Vagina (tissue), 2 donors: ENCODE results near the gene PRLHR. TPM values are rescaled to one million over a fixed set of nuclear protein-coding genes. Genes with fewer than 3 reads are reported as not detected.

Source experiments
- DNase-seq, 2 donors: peaks; one replicate each; pipeline ENCODE4 v3.0.0-alpha.2; 2017; ENCODE audit errors: extremely low spot score in 2 of 2
- H3K27ac ChIP-seq: fragments of 200-600 bp; sonication (generic); one replicate; pipeline ENCODE4 v1.5.1; 2019
- H3K27me3 ChIP-seq: fragments of 200-600 bp; sonication (generic); one replicate; pipeline ENCODE4 v1.5.1; 2019
- H3K36me3 ChIP-seq, 2 donors: fragments of 200-600 bp; sonication (generic); one replicate each; pipeline ENCODE4 v1.5.1; 2017 to 2019
- H3K4me1 ChIP-seq: fragments of 200-600 bp; sonication (generic); one replicate; pipeline ENCODE4 v1.5.1; 2019
- H3K4me3 ChIP-seq, 2 donors: fragments of 200-600 bp; sonication (generic); 1 replicate in 1 of 2; 2 replicates in 1 of 2; pipeline ENCODE4 v1.5.1; 2016 to 2019
- H3K9me3 ChIP-seq: fragments of 200-600 bp; sonication (generic); one replicate; pipeline ENCODE4 v1.5.1; 2019
- CTCF ChIP-seq, 3 experiments: fragments of 450-650 bp in 2 of 3; fragments of 200-600 bp in 1 of 3; sonication (generic) in 1 of 3; IDR thresholded peaks; one replicate each; pipeline ENCODE4 v1.5.1; 2017 to 2019; ENCODE audit warnings: antibody characterized with exemption in 3 of 3, mild to moderate bottlenecking in 2 of 3, moderate library complexity in 2 of 3
- POLR2A ChIP-seq, 2 donors: fragments of 450-650 bp; IDR thresholded peaks; one replicate each; pipeline ENCODE4 v1.6.1; 2017; ENCODE audit warnings: antibody characterized with exemption in 2 of 2, mild to moderate bottlenecking in 2 of 2, moderate library complexity in 2 of 2
- POLR2AphosphoS5 ChIP-seq, 2 donors: sonication (generic); formaldehyde crosslinking; IDR thresholded peaks; one replicate each; pipeline ENCODE4 v1.9.0; 2017; ENCODE audit warnings: antibody characterized with exemption in 2 of 2, mild to moderate bottlenecking in 2 of 2, low read depth in 1 of 2; ENCODE audit not compliant: insufficient read depth in 1 of 2
- intact Hi-C: fragments of 100-400 bp; cut with DNase I; formaldehyde crosslinking; loops from one replicate; pipeline ENCODE4 v1.15.1; 2023
- total RNA-seq: library from RNA; depleted of rRNA; stranded (reverse); fragments of >200 nt; gene quantifications from one replicate; pipeline ENCODE4 v1.2.3, GENCODE V29; 2016

PRLHR gene
- total RNA-seq, 1 donor from 2014 or later: 23.1 TPM

- no peaks in the 10 kb centered on the region for H3K9me3 ChIP-seq
- no peak overlapping the region for H3K27ac ChIP-seq
- intact Hi-C loops: no loop called here
- H3K4me1 ChIP-seq: no peaks in the 10 kb centered on the region
- no peak overlapping the region for H3K4me3 ChIP-seq
- no peaks in the 10 kb centered on the region for H3K36me3 ChIP-seq
- DNase-seq: peak; percentile 49 to 82
- no peak for TF ChIP-seq POLR2AphosphoS5 (IDR thresholded peaks at IDR 0.05; ENCODE audit: insufficient read depth in 1 of 2, low read depth in 1 of 2)
- no peak for TF ChIP-seq POLR2A (IDR thresholded peaks at IDR 0.05)
- TF ChIP-seq CTCF (IDR thresholded peaks at IDR 0.05): no peak
- H3K27me3 ChIP-seq: no peaks in the 10 kb centered on the region
Observed at GRCh38 chr10:118545381-118545780, 50.1 kb downstream of the PRLHR start.

- H3K27me3 ChIP-seq: no peaks in the 10 kb centered on the region
- DNase-seq: peak in 1 of 2 donors; percentile 69
- no peak overlapping the region for H3K4me3 ChIP-seq
- H3K4me1 ChIP-seq: no peaks in the 10 kb centered on the region
- intact Hi-C loops: no loop called here
- no peaks in the 10 kb centered on the region for H3K36me3 ChIP-seq
- TF ChIP-seq POLR2AphosphoS5 (IDR thresholded peaks at IDR 0.05; ENCODE audit: insufficient read depth in 1 of 2, low read depth in 1 of 2) (no peak), POLR2A (IDR thresholded peaks at IDR 0.05) (no peak), CTCF (IDR thresholded peaks at IDR 0.05) (no peak)
- H3K9me3 ChIP-seq: no peaks in the 10 kb centered on the region
- H3K27ac ChIP-seq: no peak overlapping the region
Observed at GRCh38 chr10:118544401-118544948, 51.0 kb downstream of the PRLHR start.

- Histone ChIP-seq H3K27me3 (no peaks in the 10 kb centered on the region), H3K9me3 (no peaks in the 10 kb centered on the region), H3K27ac (no peak overlapping the region), H3K4me3 (no peak overlapping the region), H3K4me1 (no peaks in the 10 kb centered on the region), H3K36me3 (no peaks in the 10 kb centered on the region)
- DNase-seq: peak; percentile 49 to 85
- no peak for TF ChIP-seq CTCF (IDR thresholded peaks at IDR 0.05)
- no peak for TF ChIP-seq POLR2A (IDR thresholded peaks at IDR 0.05)
- TF ChIP-seq POLR2AphosphoS5 (IDR thresholded peaks at IDR 0.05; ENCODE audit: insufficient read depth in 1 of 2, low read depth in 1 of 2): no peak
- intact Hi-C loops: no loop called here
Observed at GRCh38 chr10:118543714-118544400, 51.6 kb downstream of the PRLHR start.

GRCh38 chr10:118542745-118543144 lies 52.7 kb downstream of the PRLHR start:
- no peaks in the 10 kb centered on the region for H3K36me3 ChIP-seq
- intact Hi-C loops: no loop called here
- no peak overlapping the region for H3K4me3 ChIP-seq
- H3K27me3 ChIP-seq: no peaks in the 10 kb centered on the region
- peak; percentile 40 to 42 for DNase-seq
- no peaks in the 10 kb centered on the region for H3K9me3 ChIP-seq
- H3K4me1 ChIP-seq: no peaks in the 10 kb centered on the region
- no peak overlapping the region for H3K27ac ChIP-seq
- no peak for TF ChIP-seq POLR2A (IDR thresholded peaks at IDR 0.05)
- TF ChIP-seq CTCF (IDR thresholded peaks at IDR 0.05): no peak
- TF ChIP-seq POLR2AphosphoS5 (IDR thresholded peaks at IDR 0.05; ENCODE audit: insufficient read depth in 1 of 2, low read depth in 1 of 2): no peak

- TF ChIP-seq POLR2AphosphoS5 (IDR thresholded peaks at IDR 0.05; ENCODE audit: insufficient read depth in 1 of 2, low read depth in 1 of 2) (no peak), CTCF (IDR thresholded peaks at IDR 0.05) (no peak), POLR2A (IDR thresholded peaks at IDR 0.05) (no peak)
- no peaks in the 10 kb centered on the region for H3K4me1 ChIP-seq
- H3K9me3 ChIP-seq: no peaks in the 10 kb centered on the region
- no peaks in the 10 kb centered on the region for H3K36me3 ChIP-seq
- intact Hi-C loops: no loop called here
- H3K27ac ChIP-seq: no peak overlapping the region
- no peaks in the 10 kb centered on the region for H3K27me3 ChIP-seq
- H3K4me3 ChIP-seq: no peak overlapping the region
- DNase-seq: peak; percentile 19 to 65
Observed at GRCh38 chr10:118542205-118542604, 53.2 kb downstream of the PRLHR start.
